Activated T-cell treated with anti-CD3 and anti-CD28 coated beads, Interleukin-2, amount 50 U/mL, for 72 hours (primary cell): ENCODE measurements around the gene PREP. TPM values are rescaled to one million over a fixed set of nuclear protein-coding genes. Genes with fewer than 3 reads are reported as not detected.
"Not testable (repeated sequence)": the region's sequence is repeated elsewhere in the genome, so short reads cannot be mapped to it uniquely, and the experiment has no call there.

Source experiments
- ATAC-seq, 2 donors: fragments of 150-1000 bp; cut with Tn5 transposase; replicated peaks in 1 of 2; 2 replicates each; pipeline ENCODE4 v1.10.0; 2021; ENCODE audit warnings: moderate library complexity in 2 of 2, mild to moderate bottlenecking in 1 of 2
- DNase-seq, 2 donors: peaks; one replicate each; pipeline ENCODE4 v3.0.0; 2021 to 2022; ENCODE audit warnings: mixed read lengths in 1 of 2
- H3K27ac Mint-ChIP-seq: one replicate; pipeline ENCODE4 v1.8.0; 2022; ENCODE audit warnings: mild to moderate bottlenecking, moderate library complexity, mixed read lengths
- H3K27me3 Mint-ChIP-seq: one replicate; pipeline ENCODE4 v1.8.0; 2022; ENCODE audit warnings: low read depth, mixed read lengths
- H3K36me3 Mint-ChIP-seq, 2 donors: one replicate each; pipeline ENCODE4 v1.8.0; 2022; ENCODE audit warnings: mixed read lengths in 2 of 2, mild to moderate bottlenecking in 1 of 2; ENCODE audit not compliant: insufficient read depth in 2 of 2
- H3K4me1 Mint-ChIP-seq: one replicate; pipeline ENCODE4 v1.8.0; 2022; ENCODE audit warnings: low read depth, mixed read lengths
- H3K4me3 Mint-ChIP-seq, 2 donors: one replicate each; pipeline ENCODE4 v1.8.0; 2022; ENCODE audit warnings: mild to moderate bottlenecking in 2 of 2, mixed read lengths in 2 of 2, moderate library complexity in 2 of 2
- H3K9me3 Mint-ChIP-seq, 2 donors: one replicate each; pipeline ENCODE4 v1.8.0; 2022; ENCODE audit warnings: mixed read lengths in 2 of 2
- total RNA-seq, 2 donors: library from RNA; stranded (reverse); gene quantifications; one replicate each; pipeline ENCODE4 v1.2.3, GENCODE V29; 2022

Gene PREP
- total RNA-seq, 2 donors from 2014 or later, result 31.6 to 40.0 TPM

DNA sequence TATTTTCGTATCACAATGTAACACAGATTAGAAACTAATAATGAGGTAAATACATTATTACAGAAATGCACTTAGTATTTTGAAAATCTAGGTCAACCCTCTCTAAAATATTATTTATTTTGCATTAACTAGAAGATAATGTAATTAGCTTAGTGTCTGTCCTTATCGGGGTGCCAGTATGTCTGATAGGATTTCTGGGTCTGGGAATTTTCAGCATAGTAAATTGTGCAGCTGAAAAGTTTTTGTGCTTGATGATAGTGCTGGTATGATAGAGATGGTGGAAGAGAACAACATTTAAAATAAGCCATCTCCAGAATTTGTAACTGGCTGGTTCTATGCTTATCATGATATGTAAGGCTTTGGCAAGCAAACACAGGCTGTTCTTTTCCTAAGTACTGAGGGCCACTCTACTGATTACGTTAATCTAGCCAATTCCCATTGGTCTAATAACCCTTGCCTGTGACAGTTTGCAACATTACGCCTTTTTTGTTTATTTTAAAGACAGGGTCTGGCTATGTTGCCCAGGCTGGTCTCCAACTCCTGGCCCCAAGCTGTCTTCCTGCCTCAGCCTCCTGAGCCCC is 50.8 kb downstream of the PREP start:
- H3K9me3 Mint-ChIP-seq, result no peaks in the 10 kb centered on the region
- no peak for ATAC-seq
- DNase-seq, result no peak
- H3K36me3 Mint-ChIP-seq, result peaks cover 2 to 28% of the 10 kb centered on the region in 2 donors
- H3K27me3 Mint-ChIP-seq, result no peaks in the 10 kb centered on the region
- H3K4me1 Mint-ChIP-seq, result no peaks in the 10 kb centered on the region
- no peak overlapping the region for H3K4me3 Mint-ChIP-seq
- no peak overlapping the region for H3K27ac Mint-ChIP-seq

DNA sequence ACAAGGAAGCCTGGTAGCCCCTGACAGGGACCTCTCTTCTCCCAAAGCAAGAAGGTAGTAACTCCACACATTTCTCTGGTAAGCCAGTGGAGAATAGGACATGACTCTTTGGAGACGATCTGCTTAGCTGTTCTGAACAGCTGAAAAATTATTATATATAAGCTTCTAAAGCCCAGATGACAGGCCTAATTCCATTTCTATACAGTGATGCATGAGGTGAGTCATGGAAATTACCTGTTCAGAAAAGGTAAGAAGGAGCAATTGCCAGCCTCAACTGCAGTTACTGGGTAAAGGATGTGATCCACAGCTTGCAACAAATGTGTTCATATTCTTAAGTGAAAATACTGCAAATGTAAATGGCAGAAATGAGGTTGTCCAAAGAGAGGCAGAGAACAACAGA is 54.0 kb downstream of the PREP start:
- no peak for DNase-seq
- H3K9me3 Mint-ChIP-seq, result no peaks in the 10 kb centered on the region
- peaks cover 5 to 21% of the 10 kb centered on the region in 2 donors for H3K36me3 Mint-ChIP-seq
- peaks cover 6% of the 10 kb centered on the region for H3K4me1 Mint-ChIP-seq
- no peak for ATAC-seq
- no peak overlapping the region for H3K4me3 Mint-ChIP-seq
- no peaks in the 10 kb centered on the region for H3K27me3 Mint-ChIP-seq
- H3K27ac Mint-ChIP-seq, result no peak overlapping the region

DNA sequence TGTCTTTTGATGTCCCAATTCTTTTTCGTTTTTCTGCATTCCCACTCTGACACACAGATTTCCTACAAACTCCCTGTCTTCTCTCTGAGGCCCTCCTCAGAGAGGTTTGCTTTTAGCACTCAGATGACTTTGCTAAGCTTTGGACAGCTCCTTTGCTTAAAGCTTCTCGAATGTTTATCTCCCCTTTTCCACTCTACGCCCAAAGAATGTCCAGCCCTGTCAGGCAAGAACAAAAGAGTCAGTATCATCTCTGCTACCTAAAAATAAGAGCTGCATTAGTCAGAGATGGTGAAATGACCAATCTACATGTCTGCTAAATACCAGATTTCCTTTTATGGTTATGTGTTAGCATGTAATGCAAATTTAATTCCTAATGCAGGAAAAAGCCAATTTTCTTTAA is 56.8 kb downstream of the PREP start:
- no peak for DNase-seq
- Mint-ChIP-seq H3K4me1 (peaks cover 6% of the 10 kb centered on the region), H3K27me3 (no peaks in the 10 kb centered on the region), H3K9me3 (no peaks in the 10 kb centered on the region), H3K27ac (no peak overlapping the region), H3K36me3 (peaks cover 7 to 18% of the 10 kb centered on the region in 2 donors), H3K4me3 (no peak overlapping the region)
- no peak for ATAC-seq

DNA sequence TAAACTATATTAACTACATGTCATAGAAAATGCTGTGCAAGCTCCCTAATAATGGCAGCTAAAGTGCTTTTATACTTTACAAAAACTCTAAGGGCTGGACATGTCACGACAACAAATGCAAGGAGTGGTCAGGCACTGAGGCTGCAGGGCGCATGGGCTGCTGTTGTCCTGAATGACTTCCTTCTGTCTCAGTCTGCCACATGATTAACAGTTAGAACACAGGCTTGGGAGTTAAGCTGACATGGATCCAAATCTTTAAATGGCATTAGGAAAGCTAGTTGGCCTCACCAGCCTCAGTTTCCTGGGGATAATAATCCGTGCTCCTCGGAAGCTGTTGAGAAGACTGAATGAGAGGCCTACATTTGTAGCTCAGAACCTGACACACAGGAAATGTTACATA is 57.4 kb downstream of the PREP start:
- ATAC-seq (no peak), DNase-seq (no peak)
- no peaks in the 10 kb centered on the region for H3K9me3 Mint-ChIP-seq
- H3K4me3 Mint-ChIP-seq, result no peak overlapping the region
- no peaks in the 10 kb centered on the region for H3K27me3 Mint-ChIP-seq
- peaks cover 5 to 15% of the 10 kb centered on the region in 2 donors for H3K36me3 Mint-ChIP-seq
- no peak overlapping the region for H3K27ac Mint-ChIP-seq
- peaks cover 6% of the 10 kb centered on the region for H3K4me1 Mint-ChIP-seq

DNA sequence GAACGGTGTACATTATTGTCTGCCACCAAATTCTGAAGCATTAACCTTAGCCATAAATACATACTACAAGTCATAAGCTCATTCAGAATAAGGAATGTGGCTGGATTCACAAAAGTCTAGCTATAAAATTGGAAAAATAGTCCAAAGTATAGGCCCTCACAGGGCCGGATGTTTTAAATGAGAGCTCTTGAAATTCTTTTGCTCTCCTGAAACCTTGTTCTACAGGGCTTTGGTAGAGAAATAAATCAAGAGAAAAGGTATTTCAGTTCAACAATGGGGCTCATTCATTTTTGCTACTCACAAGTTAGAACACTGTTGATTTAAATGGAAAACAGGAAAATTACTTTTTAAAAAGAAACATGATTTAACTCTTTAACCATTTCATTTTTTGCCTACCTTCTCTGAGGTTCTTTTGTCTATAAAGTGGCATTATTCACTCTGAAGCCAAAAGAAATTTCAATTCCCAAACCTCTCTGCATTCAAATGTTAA is 58.0 kb downstream of the PREP start:
- no peak overlapping the region for H3K27ac Mint-ChIP-seq
- H3K4me1 Mint-ChIP-seq, result peaks cover 6% of the 10 kb centered on the region
- H3K9me3 Mint-ChIP-seq, result no peaks in the 10 kb centered on the region

DNA sequence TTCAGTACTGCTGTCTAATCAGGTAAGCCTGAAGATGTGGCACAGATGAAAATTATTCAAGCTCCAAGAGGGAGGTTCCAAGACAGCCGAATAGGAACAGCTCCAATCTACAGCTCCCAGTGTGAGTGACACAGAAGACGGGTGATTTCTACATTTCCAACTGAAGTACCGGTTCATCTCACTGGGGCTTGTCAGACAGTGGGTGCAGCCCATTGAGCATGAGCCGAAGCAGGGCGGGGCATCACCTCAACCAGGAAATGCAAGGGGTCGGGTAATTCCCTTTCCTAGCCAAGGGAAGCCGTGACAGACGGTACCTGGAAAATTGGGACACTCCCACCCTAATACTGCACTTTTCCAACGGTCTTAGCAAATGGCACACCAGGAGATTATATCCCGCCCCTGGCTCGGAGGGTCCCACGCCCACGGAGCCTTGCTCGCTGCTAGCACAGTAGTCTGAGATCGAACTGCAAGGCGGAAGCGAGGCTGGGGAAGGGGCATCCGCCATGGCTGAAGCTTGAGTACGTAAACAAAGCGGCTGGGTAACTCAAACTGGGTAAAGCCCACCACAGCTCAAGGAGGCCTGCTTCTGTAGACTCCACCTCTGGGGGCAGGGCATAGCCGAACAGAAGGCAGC is 64.4 kb downstream of the PREP start:
- H3K27me3 Mint-ChIP-seq, H3K9me3 Mint-ChIP-seq, H3K27ac Mint-ChIP-seq, DNase-seq, H3K4me3 Mint-ChIP-seq, ATAC-seq, H3K4me1 Mint-ChIP-seq: not testable (repeated sequence)
- H3K36me3 Mint-ChIP-seq, result peaks cover 3 to 11% of the 10 kb centered on the region in 2 donors

More for the DNA sequence above, 58.0 kb downstream of the PREP start:
- no peak overlapping the region for H3K4me3 Mint-ChIP-seq
- H3K27me3 Mint-ChIP-seq, result no peaks in the 10 kb centered on the region
- no peak for DNase-seq
- no peak for ATAC-seq
- H3K36me3 Mint-ChIP-seq, result peaks cover 5 to 15% of the 10 kb centered on the region in 2 donors

DNA sequence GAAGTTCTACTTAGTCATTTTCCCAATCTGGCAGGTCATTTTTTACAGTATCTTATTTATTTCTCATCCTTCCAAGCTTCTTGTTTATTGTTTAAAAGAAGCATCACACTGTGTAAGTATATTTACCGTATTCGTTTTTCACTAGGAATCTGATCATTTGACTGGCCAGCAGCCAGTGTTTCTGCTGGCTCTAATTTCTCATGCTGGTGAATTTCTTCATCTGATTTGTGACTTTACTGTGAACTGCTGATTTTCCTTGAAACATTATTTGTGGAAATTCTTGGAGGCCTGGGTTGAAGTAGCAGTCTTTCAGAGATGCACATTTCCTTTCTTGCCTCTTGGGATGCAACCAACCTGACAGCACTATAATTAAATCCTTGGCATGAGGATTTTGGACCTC is 65.9 kb downstream of the PREP start:
- no peak overlapping the region for H3K27ac Mint-ChIP-seq

DNA sequence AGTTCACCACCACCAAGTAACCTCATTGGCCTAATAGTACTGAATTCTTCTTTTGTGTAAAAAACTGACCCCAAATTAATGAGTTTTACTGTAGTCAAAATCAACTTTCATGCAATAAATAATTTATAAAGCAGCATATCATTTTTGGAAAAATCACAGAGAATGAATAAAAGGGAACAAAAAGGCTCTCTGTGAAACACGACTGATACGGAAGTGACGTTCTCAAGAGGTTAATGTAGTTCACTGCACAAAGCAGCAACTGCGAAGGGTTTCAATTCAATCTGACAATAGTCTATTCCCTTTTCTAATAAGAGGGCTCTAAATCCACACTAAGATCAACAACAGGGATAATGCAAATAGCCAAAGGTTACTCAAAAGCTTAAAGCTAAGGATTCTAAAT is 70.3 kb downstream of the PREP start:
- no peaks in the 10 kb centered on the region for H3K9me3 Mint-ChIP-seq
- peaks cover 0 to 21% of the 10 kb centered on the region in 2 donors for H3K36me3 Mint-ChIP-seq
- ATAC-seq, result no peak
- no peak overlapping the region for H3K4me3 Mint-ChIP-seq
- no peaks in the 10 kb centered on the region for H3K4me1 Mint-ChIP-seq
- no peaks in the 10 kb centered on the region for H3K27me3 Mint-ChIP-seq
- H3K27ac Mint-ChIP-seq, result no peak overlapping the region
- no peak for DNase-seq

More for the DNA sequence above, 65.9 kb downstream of the PREP start:
- H3K27me3 Mint-ChIP-seq, result no peaks in the 10 kb centered on the region
- ATAC-seq (no peak), DNase-seq (no peak)
- peaks cover 0 to 11% of the 10 kb centered on the region in 2 donors for H3K36me3 Mint-ChIP-seq
- H3K9me3 Mint-ChIP-seq, result no peaks in the 10 kb centered on the region
- H3K4me1 Mint-ChIP-seq, result no peaks in the 10 kb centered on the region
- no peak overlapping the region for H3K4me3 Mint-ChIP-seq

DNA sequence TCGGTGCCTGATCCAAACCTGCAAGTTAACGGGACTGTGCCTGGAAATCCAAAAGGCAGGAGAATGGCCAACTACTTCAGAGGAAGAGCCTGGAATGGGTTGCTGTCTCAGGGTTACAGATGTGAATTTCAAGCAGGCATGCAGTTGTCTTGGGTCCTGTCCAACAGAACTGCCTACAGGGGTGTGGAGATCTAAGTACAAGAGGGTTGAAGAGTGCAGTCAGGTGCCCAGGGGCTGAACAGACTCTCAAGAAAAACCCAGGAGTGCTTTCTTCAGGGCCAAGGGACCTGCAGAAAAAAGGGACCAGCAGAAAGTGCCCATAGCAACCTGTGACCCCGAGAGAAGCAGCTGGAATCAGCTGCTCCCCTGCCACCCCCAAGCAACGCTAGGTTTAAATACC is 71.0 kb downstream of the PREP start:
- Mint-ChIP-seq H3K4me1 (no peaks in the 10 kb centered on the region), H3K4me3 (no peak overlapping the region), H3K36me3 (peaks cover 0 to 19% of the 10 kb centered on the region in 2 donors), H3K27ac (no peak overlapping the region), H3K9me3 (no peaks in the 10 kb centered on the region), H3K27me3 (no peaks in the 10 kb centered on the region)
- DNase-seq, result no peak
- ATAC-seq, result no peak

DNA sequence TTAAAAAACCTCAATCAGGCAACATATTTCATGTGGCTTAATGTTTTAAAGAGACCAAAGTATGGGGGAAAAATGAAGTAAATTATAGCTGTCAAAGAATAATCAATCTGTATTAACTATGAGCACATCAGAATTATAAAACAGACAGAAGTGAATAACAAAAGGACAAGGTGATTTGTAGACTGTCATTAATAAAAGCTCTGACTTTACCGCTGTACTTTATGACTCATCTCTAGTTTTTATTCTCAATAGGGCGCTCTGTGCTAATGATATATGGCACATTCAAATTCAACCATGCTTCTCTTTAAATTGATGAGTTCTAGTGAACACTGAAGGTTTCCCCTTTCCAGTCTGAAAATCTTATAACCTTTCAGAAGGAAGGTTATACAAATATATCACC is 72.0 kb downstream of the PREP start:
- DNase-seq (no peak), ATAC-seq (no peak)
- Mint-ChIP-seq H3K27me3 (no peaks in the 10 kb centered on the region), H3K4me1 (no peaks in the 10 kb centered on the region), H3K4me3 (no peak overlapping the region), H3K9me3 (no peaks in the 10 kb centered on the region), H3K36me3 (peaks cover 2 to 17% of the 10 kb centered on the region in 2 donors), H3K27ac (no peak overlapping the region)

DNA sequence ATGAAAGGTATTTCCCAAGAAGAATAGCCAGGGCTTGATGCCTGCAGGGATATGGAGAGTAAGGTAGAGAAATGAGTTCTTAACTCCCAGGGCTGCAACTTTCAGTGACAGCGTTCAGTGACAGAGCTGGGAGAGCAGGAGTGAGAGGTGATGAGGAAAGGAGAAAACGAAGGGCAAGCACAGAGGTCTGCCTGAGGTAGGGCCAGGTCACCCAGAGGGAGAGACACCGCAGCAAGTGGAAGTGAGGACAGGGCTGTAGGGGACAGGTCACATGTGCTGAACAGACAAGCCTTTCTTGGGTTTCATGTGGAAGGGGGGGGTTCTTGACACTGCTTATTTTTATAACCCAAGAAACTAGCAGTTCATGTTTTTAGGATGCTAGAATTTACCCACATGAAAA is 72.5 kb downstream of the PREP start:
- Mint-ChIP-seq H3K9me3 (no peaks in the 10 kb centered on the region), H3K4me1 (no peaks in the 10 kb centered on the region), H3K27ac (no peak overlapping the region), H3K4me3 (no peak overlapping the region), H3K27me3 (no peaks in the 10 kb centered on the region), H3K36me3 (peaks cover 2 to 17% of the 10 kb centered on the region in 2 donors)
- ATAC-seq (no peak), DNase-seq (no peak)

DNA sequence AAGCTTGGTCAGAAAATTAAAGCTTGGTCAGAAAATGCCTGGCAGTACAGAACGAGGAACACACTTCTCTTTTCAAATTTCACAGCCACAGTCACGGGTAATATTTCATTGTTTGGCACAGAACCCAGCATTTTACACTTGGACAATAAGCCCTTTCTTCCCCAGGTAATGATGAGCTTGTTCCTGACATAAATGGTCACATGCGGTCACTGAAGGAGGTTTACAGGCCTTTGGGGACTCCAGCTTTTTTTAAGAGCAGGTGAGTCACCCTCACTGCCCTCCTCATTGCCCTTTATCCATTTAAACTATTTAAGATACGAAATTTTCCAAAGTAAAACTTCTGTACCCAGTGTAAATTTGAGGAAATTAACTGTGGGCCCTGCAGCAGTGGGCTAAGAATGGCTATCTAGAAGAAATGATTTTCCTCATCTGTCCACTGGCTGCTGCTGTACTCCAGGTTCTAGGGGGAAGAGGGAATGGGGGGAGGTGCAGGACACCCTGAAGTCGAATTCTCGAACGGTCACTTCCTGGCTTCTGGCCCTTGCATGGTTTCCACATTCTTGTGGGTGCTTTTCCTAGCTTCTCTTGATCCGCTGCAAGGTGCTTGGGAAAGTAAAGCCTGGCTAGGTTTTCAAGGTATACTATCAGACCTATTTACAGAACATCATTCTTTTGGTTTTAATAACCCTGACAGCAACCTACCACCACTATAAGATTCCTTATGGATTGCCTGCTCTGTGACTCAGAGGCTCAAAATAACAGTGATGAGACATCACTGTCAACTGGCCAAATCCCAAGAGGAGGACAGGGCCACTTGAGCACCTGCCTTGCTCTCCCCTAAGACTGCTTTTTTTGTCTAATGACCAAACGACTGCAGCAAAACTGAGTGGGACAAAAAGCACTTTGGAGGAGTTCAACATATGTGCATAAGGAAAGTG is 75.8 kb downstream of the PREP start:
- H3K4me3 Mint-ChIP-seq, result no peak overlapping the region
- H3K9me3 Mint-ChIP-seq, result no peaks in the 10 kb centered on the region
- no peaks in the 10 kb centered on the region for H3K4me1 Mint-ChIP-seq
- ATAC-seq (no peak), DNase-seq (no peak)
- H3K27ac Mint-ChIP-seq, result no peak overlapping the region
- H3K27me3 Mint-ChIP-seq, result no peaks in the 10 kb centered on the region
- peaks cover 2 to 20% of the 10 kb centered on the region in 2 donors for H3K36me3 Mint-ChIP-seq

DNA sequence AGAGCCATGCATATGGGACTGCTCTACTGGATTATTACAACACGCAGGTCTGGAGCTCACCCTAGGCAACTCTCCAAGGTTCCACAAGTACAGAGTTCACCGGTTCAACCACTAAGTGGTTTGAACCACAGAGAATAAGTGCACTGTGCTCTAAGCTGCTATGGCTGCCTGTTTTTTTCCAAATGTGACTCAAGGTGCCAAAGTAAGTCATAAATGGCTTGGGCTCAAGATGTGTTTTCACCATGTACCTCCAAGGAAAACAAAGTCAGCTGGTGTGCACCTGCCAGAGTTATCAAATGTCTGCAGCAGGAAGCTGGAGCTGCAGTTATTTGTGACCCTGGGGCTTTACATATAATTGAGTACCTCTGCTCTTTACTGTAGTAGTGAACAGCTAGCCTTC is 76.7 kb downstream of the PREP start:
- Mint-ChIP-seq H3K27ac (no peak overlapping the region), H3K9me3 (no peaks in the 10 kb centered on the region), H3K4me3 (no peak overlapping the region), H3K27me3 (no peaks in the 10 kb centered on the region), H3K4me1 (no peaks in the 10 kb centered on the region), H3K36me3 (peaks cover 4 to 21% of the 10 kb centered on the region in 2 donors)
- ATAC-seq (peak in 1 of 2 donors; percentile 23), DNase-seq (no peak)
